Astrocyte (in vitro differentiated cells and primary cell): ENCODE measurements around the gene AQP6.

Source experiments
- CTCF ChIP-seq: IDR thresholded peaks from 2 replicates; pipeline ENCODE4 v1.5.1; 2011; ENCODE audit warnings: low read depth, mild to moderate bottlenecking, inconsistent platforms, low read length, moderate library complexity; ENCODE audit not compliant: insufficient read depth
- EZH2 ChIP-seq: IDR thresholded peaks from 2 replicates; pipeline ENCODE4 v1.6.1; 2012; ENCODE audit warnings: mild to moderate bottlenecking, low read length, inconsistent platforms; ENCODE audit not compliant: insufficient read depth

- TF ChIP-seq CTCF (no peak), EZH2 (no peak)
Measured at GRCh38 chr12:49950273-49951251, 22.2 kb upstream of the AQP6 start, which contains the start of gene AQP2.
